GM13977 (cell line): ENCODE data around the gene GPRC5D.

Source experiments
- DNase-seq: peaks from one replicate; pipeline ENCODE4 v3.0.0; 2012; ENCODE audit warnings: low spot score
- in situ Hi-C: fragments of 300-500 bp; cut with MboI; formaldehyde crosslinking; loops from one replicate; pipeline ENCODE4 v1.12.0; 2022; ENCODE audit warnings: low sequenced_read_pairs, low pct_unique_long_range_greater_than_20kb, mixed read lengths, inconsistent platforms; ENCODE audit not compliant: unreplicated experiment
- TF ChIP-seq, protein P1 (sequence below): IDR thresholded peaks from 2 replicates; pipeline ENCODE4 v1.5.1; 2012; ENCODE audit warnings: mild to moderate bottlenecking, control low read depth; ENCODE audit not compliant: insufficient read depth; ENCODE audit errors: extremely low read depth, missing control alignments

The GPRC5D gene

DNA sequence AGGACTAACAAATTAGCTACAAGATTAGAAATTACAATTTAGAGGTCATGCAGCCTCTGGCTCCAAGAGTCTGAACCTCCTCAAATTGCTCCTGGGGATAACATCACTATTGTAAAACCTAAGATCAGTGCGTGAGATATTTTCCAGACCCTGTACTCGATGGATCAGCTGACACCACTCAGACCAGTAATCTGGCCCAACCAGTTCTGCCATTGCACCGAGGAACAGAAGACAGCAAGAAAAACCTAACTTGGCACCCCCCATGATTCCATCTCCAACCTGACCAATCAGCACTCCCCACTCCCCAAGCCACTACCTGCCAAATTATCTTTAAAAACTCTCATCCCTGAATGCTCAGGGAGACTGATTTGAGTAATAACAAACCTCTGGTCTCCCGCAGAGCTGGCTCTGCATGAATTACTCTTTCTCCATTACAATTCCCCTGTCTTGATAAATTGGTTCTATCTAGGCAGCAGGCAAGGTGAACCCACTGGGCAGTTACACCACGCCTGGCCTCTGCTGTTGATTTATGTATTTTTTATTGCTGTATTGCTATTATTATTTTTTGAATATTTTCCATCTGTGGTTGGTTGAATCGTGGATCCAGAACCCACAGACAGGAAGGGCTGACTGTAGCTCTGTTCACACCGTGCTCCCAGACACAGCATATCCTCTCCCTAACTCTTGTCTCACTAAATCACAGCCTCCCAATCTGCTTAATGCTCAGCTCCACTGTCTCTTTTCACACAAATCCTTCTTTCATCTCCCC lies 38.9 kb upstream of the GPRC5D start:
- TF ChIP-seq, protein P1, sequence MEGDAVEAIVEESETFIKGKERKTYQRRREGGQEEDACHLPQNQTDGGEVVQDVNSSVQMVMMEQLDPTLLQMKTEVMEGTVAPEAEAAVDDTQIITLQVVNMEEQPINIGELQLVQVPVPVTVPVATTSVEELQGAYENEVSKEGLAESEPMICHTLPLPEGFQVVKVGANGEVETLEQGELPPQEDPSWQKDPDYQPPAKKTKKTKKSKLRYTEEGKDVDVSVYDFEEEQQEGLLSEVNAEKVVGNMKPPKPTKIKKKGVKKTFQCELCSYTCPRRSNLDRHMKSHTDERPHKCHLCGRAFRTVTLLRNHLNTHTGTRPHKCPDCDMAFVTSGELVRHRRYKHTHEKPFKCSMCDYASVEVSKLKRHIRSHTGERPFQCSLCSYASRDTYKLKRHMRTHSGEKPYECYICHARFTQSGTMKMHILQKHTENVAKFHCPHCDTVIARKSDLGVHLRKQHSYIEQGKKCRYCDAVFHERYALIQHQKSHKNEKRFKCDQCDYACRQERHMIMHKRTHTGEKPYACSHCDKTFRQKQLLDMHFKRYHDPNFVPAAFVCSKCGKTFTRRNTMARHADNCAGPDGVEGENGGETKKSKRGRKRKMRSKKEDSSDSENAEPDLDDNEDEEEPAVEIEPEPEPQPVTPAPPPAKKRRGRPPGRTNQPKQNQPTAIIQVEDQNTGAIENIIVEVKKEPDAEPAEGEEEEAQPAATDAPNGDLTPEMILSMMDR, result no peak
- no peak for DNase-seq
- in situ Hi-C loops, result no loop called here

DNA sequence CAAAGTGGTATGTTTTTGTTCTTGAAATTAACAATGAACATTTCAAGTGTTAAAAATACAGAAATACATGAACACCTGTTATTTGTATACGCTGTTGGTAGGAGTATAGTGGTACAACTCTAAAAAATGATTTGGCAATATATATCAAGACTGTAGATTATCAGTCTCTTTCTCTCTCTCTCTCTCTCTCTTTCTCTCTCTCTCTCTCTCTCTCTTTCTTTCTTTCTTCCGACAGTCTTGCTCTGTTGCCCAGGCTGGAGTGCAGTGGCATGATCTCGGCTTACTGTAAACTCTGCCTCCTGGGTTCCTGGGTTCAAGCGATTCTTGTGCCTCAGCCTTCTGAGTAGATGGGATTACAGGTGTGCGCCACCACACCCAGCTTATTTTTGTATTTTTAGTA lies 35.5 kb upstream of the GPRC5D start:
- DNase-seq, result no peak
- TF ChIP-seq, protein P1, result no peak
- in situ Hi-C loops, result no loop called here

DNA sequence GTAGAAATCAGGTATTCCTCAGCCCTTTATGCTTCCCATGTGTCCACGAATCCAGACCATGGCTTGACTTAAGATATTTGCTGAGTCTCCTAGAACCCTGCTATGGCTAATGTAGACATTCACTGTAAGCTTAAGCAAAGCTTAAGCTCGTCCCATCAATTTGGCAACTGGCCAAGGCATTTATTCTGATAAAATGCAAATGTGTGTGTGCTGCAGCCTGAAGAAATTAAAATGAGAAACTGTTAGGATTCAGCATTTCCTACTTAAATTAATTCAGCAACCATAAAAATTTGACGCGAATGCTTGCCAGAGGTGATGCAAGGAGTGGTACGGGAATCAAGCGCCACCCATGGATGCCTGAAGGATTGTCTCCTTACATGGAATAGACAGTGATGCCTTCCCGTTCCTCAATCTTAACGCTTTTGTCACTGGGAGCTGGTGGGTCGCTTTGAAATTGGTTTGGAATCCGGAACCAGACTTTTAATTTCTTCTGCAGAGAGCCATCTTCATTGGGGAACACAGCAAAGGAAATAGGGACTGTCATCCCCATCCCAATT lies 34.9 kb upstream of the GPRC5D start:
- TF ChIP-seq, protein P1, result no peak
- DNase-seq, result no peak
- in situ Hi-C loops, result no loop called here

DNA sequence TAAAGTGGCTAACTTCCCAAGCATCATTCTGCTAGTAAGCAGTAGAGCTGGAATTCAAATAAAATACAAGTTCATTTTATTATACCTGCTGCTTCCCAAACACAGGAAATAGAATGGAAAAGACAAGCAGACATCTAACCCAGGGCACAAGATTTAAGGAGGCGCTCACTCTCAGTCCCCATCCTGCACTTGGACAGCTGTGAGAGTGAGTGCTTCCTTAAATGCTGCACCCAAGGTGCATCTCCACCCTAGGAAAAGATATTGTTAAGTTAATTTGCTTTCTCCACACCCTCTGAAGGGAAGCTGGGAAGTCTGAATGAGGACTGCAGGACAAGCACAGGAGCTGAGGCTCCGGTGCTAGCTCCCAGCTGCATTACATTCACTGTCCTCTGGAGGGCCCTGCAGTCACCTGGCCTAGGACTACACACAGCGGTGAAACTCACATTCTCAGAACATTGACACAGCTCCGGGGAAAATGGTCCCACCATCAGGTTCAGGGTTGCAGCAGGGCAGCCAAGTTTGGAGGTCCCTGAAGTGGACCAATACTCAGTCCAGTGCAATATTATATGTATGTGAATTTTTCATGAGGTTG lies 33.9 kb upstream of the GPRC5D start:
- in situ Hi-C loops, result no loop called here
- TF ChIP-seq, protein P1, result peak; percentile 42
- no peak for DNase-seq

DNA sequence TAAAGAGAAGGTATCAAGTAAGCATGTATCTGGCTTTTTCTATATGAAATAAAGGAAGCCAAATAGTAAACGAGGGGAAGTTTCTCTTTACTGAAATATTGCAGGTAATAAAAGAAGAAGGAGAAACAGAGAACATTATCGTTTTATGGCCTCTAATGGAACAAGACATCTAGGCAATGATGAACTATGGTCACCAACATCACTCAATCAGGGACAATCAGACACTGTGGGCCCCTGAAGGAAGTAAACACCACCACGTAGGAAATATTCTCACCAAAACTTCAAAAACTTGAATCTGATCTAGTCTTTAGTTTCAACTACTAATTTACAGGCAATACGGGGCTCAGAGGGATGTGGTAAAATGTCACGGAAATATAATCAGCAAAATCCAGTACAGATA lies 32.2 kb upstream of the GPRC5D start:
- TF ChIP-seq, protein P1, result no peak
- in situ Hi-C loops, result no loop called here
- DNase-seq, result no peak

DNA sequence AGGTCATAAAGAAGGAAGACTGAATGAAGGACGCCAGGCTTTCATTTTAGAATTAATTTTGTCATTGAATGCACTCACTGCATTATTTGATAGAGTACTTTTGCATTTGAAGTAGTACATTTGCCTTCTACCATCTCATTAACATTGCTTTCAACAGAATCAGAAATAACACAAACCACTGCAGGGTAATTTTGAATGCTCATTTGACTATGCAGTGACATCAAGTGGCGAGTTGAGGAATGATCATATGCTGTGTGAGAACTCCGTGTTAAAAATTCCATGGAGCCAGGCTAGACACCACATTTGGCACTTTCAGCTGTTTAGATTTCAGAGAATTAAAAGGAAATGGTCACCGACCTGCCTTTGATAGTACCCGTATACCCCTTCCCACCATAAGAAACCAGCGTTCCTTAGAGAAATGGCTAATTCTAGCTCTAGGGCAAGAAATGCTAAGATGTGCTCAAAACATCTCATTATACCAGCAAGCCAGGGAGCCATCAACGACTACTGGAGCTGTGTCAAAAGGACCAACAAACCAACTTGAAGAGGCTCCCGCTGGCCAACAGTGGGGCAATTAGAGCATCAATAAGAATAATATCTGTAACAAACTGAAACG lies 31.6 kb upstream of the GPRC5D start:
- DNase-seq, result peak; percentile 23
- TF ChIP-seq, protein P1, result peak; percentile 45
- in situ Hi-C loops, result no loop called here
